Smooth muscle cell of bladder (primary cell): Measurements from ENCODE around the gene TUBA4B. TPM values are rescaled to one million over a fixed set of nuclear protein-coding genes. Genes with fewer than 3 reads are reported as not detected.

Experiments
- total RNA-seq: library from RNA; depleted of rRNA; stranded (reverse); fragments of >200 nt; gene quantifications from 2 replicates; pipeline ENCODE4 v1.2.3, GENCODE V29; 2014

TUBA4B gene
- not detected in 2 replicates for total RNA-seq

DNA sequence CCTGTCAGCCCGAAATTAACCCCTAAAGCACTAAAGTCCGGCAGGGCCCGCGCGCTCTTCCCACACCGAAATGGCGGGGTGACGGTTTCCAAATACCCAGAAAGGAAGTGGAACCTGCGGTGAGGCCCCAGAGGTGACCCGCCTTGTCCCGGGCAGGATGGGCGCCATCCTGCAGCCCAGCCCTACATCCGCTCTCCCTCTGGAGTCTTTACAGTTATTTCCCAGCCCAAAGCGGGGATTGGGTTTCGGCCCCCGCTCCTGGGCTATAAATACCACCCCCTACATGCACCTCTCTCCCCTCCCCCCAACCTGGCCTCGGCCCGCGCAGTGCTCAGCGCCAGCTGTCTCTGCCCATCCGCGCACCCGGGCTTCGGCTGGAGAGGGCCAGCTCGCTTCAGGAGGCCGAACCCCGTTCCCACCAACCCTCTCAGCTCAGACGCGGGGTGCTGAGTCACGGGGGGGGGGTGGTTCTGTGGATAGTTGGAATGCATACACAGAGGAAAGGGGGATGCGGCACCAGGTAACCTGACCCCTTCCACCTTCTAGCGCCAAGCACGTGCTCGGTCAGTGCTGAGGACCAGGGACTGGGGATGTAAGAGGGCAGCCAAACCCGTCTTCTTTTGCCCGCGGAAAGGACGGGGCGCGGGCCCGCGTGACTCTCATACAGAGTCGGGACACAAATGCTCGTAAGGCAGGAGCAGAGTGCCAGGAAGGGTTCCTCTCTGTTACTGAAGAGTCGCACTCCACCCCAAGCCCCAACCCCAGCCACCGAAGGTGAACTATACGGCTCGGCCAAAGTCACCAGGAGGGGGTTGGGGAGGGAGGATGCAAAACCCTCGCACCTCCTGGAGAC, at the start of gene TUBA4B:
Gene TUBA4B (plus strand): TSS at position 344 of the 853 bp plus-strand sequence. CDS start 165 bp downstream, at position 509.

DNA sequence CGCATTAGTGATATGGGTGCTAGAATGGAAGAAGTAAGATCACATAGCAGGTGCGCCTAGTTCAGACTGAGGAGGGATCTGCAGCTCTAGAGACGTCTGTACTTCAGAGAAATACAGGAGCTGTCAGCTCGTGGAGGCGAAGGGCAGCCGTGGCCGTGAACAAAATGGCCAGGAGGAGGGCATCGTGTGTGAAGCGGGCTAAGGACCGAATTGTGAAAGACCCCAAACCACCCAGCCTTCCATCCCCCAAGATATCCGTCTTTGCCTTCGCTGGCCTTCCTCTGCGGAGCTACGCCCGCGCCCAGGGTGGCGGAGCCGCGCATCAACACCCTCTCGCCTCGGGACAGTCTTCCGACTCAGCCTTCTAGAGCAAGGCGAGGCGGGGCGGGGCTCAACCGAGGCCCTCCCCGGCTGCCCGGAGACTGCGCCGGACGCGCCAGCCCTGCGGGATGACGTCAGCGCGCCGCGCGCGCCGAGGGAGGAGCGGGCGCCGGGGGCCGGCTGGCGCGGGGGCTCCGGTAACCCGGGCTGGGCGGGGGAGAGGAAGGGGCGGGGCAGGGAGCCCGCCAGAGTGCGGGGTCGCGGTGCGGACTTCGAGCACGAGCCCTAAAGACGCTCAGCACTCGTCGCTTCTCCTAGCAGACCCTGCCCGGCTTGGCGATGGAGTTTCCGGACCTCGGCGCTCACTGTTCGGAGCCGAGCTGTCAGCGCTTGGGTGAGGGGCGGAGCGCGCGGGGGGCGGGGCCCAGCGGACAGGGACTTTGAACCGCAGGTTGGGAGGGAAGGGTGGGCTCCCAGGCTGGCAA, 46.5 kb upstream of the TUBA4B start, which contains the start of gene ZFAND2B:
Gene ZFAND2B (plus strand): TSS at position 455 of the 806 bp plus-strand sequence. CDS start 206 bp downstream, at position 661.

DNA sequence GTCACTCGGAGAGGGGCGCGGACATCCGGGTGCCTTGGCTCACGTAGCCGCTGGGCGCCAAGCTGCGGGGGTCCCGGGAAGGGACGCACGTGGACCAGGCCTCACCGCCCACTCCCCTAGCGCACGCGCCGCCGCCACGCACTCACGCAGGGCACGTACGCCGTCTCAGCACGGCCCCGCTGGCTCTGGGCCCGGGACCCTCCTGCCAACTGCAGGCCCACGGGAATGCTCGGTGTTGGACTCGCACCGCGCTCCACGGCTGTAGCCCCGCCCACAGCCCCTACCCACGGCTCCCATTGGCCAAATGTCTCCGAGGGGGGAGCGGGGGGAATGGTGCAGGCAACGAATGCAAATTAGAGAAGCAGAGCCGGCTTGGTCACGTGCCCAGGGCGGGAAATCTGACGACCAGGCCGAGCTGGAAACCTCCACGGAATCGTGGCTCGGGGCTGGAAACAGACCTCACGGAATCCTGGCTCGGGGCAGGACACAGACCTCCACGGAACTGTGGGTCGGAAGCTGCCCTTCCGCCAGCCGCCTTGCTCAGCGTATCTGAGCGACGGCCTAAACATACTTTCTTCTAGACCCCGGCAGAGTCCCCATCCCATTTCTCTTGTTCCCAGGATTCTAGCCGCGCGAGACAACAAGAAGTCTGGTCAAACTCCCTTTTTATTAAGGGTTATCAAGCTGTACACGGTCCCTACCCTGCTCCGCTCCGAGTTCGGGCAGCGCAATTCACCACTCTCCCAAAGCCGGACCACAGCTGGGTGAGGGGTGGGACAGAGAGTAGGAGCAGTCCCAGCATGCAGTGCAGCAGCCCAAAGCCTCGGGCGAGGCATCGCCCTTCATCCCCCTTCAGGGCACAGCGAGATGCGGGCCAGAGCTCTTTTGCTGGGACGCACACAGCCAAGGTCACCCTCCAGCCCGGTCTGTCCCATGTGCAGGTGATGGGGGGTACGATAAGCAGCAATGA, 34.0 kb upstream of the TUBA4B start, which contains the start of gene ABCB6:
Gene ABCB6 (minus strand): TSS at position 227 of the 970 bp plus-strand sequence. CDS start 285 bp downstream, outside the sequence.

DNA sequence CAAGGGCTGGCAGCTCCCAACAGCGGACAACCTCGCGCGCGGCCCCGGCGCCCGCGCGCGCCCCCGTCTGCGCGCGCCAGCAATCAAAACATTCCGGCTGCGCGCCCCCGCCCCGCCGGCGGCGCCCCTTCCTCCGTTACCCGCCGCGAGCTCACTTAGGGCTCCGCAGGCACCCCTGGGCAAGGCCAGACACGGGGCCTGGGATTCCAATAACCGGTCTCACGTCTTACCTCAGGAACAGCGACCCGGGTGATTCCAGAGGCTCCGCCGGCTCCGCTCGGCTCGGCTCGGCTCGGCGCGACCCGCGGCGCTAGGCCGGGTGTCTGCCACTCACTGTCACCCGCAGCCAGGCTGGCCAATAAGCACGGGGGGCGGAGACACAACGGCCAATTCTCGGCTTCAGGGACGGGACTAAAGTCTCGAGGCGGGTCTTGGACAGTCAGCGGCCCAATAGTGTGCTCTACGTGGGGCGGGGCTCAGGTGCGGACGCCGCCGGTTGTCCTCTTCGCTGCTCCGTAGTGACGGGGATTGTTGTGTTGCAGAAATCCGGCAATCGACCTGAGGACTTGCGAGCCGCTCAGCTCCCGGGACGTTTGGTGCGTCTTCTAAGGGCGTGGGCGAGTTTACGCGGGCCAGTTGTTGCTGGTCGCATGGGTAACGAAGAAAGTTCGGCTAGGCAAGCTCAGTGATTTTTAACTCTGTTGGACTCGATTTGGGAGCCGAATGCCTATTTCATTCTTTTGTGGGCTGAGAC, 23.6 kb upstream of the TUBA4B start, which contains the start of the genes ANKZF1 and ATG9A:
Gene ANKZF1 (plus strand): TSS at position 502 of the 754 bp plus-strand sequence. CDS start 452 bp downstream, outside the sequence.
Gene ATG9A (minus strand): TSS at position 332 of the 754 bp plus-strand sequence. CDS start 1,612 bp downstream, outside the sequence.

DNA sequence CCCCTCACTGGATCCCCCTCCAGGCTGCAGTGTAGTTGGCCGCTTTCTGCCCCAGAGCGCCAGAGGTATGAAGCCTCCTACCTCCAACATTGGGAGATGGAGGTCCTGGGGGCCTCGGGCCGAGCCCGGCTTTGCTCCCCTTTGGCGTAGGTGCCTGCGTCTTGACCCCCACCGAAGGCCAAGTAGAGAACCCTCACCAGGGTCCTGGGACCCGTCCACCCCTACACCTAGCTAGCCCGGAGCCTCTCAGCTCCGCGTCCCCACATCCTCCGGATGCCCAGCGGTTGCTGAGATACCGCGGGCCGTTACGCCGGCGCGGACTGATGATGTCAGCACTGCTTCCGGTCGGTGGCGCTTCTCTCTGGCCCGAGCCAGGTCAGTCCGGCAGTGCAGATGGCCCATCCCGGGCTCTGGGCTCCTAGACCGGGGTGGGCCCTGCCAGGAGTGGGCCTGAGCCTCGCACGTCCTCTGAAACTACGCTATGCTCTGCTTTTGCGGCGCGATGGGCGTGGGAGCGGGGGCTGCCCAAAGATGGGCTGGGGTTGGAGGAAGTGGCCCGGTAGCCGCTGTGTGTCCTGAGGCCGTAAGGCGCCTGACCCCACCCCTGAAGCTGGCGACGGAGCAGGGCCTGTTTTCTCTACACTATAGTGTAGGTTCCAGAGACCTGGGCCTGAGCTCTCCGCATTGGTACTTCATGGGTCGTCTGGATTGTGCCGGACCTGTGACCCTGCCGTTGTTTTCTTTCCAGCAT, 7.7 kb upstream of the TUBA4B start, which contains the start of the genes GLB1L and STK16:
Gene GLB1L (minus strand): TSS at position 297 of the 751 bp plus-strand sequence. CDS start 1,871 bp downstream, outside the sequence.
Gene STK16 (plus strand): TSS at position 332 of the 751 bp plus-strand sequence. CDS start 521 bp downstream, outside the sequence.

DNA sequence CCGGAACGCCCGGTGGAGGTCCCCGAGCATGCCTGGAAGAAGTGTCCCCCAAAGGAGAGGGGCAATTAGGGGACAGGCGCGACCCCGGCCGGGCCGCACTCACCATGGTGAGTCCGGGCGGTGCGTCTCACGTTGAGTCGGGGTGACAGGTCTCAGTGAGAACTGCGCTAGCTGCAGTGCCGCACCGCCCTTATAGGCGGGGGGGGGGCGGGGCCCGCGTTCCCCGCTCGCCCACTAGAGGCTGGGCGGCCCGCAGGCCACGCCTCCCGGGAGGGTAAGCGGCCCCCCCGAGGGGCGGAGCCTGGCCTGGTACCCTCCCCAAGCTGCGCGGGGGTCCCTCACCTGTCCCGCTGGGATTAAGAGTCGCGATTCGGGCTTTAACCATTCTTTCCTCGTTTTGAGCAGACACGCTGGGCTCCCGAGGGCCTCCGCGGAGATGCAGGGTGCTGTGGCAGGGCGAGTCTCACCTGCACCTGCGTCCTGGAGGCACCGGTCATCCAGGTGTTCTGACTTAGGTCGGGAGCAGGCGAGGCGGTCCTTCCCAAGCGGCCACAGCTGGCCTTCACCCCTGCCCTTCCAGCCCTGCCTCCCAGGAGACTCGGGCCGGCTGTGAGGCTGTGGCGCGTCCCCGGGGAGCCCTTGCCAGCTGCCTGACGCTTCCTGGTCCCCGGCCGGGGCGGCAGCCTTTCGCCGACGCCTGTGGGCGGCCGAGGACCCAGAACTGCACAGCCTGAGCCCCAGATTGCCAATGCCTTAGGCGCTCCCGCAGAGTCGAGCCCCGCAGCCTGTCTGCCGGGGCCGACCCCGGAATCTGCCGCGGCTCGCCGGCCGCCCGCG, 928 bp downstream of the TUBA4B start, which contains the start of gene TUBA4A:
Gene TUBA4A (minus strand): TSS at position 166 of the 837 bp plus-strand sequence. CDS start 60 bp downstream, at position 106.

DNA sequence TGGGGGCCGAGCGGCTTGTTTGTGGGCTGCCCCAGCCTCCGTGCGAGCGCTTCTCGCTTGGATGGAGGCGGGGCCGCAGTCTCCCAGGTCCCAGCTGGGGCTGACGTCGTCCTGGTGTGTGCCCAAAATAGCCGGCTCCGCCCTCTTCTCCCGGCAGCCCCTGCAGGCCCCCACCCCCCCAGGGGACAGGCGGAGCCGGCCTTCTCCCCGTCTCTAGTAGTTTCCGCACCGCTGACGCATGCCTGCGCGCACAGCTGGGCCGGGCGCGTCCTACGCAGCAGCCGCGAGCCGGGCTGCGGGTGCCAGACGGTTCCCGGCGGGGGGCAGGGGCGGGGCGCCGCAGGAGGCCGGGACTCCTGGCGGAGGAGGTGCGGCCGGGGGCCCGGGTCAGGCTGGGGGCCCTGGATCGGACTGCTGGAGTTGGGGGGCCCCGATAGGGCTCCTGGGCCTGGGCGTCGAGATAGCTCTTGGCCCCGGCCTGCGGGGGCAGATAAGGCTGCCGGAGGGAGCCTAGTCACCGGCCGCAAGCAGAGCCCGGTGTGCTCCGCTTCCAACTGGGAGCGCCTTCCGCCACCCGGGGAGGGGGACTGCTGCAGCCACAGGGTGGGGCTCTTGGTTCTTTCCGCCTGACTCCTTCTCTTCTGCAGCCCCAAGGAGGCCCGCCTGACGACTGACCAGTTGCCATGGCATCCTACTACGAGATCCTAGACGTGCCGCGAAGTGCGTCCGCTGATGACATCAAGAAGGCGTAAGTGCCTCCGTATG, 26.3 kb downstream of the TUBA4B start, which contains the start of gene DNAJB2:
Gene DNAJB2 (plus strand): TSS at position 216 of the 765 bp plus-strand sequence. CDS start 468 bp downstream, at position 684.

DNA sequence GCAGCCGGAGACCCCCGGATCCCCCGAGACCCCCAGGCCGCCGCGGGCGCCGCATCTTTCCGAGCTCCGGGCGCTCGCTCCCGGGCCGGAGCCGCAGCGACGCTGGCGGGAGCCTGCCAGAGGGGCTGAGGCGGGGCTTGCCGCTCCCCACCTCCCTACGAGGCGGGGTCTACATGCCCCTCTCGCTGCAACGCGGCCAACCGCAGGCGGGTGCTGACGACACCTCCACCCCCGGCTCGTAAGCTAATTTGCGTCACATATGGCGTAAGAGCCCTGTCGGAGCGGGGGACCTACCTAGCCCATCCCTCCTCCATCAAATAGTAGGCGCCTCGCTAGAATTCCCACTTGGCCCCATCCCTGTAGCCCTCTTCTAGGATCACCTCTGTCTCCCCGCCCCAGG, 56.2 kb downstream of the TUBA4B start, which contains the start of gene PTPRN:
Gene PTPRN (minus strand): TSS at position 124 of the 400 bp plus-strand sequence. CDS start 69 bp downstream, at position 55.

Other genes with a start within 250 kb of the TUBA4B start
- gene CFAP65, start 211.7 kb upstream of the TUBA4B start, total RNA-seq = not detected in 2 replicates
- not detected in 2 replicates for gene IHH, start 192.3 kb upstream of the TUBA4B start, total RNA-seq
- 12.5 and 14.5 TPM in 2 replicates for gene NHEJ1, start 92.4 kb upstream of the TUBA4B start, total RNA-seq
- 0.57 and 2.4 TPM in 2 replicates for gene SLC23A3, start 83.2 kb upstream of the TUBA4B start, total RNA-seq
- 20.1 and 25.6 TPM in 2 replicates for gene CNPPD1, start 76.3 kb upstream of the TUBA4B start, total RNA-seq
- 52.1 and 91.3 TPM in 2 replicates for gene RETREG2, start 75.0 kb upstream of the TUBA4B start, total RNA-seq
- 18.6 and 19.0 TPM in 2 replicates for gene ZFAND2B, start 46.5 kb upstream of the TUBA4B start, total RNA-seq
- 32.1 and 67.8 TPM in 2 replicates for gene ABCB6, start 34.3 kb upstream of the TUBA4B start, total RNA-seq
- gene ATG9A, start 23.6 kb upstream of the TUBA4B start, total RNA-seq = 31.1 and 43.0 TPM in 2 replicates
- gene ANKZF1, start 23.4 kb upstream of the TUBA4B start, total RNA-seq = 19.8 and 33.8 TPM in 2 replicates
- 22.3 and 38.6 TPM in 2 replicates for gene GLB1L, start 7.8 kb upstream of the TUBA4B start, total RNA-seq
- 24.2 and 30.7 TPM in 2 replicates for gene STK16, start 7.8 kb upstream of the TUBA4B start, total RNA-seq
- 7.0 and 12.0 TPM in 2 replicates for gene TUBA4A, start 675 bp downstream of the TUBA4B start, total RNA-seq
- gene DNAJB2, start 26.1 kb downstream of the TUBA4B start, total RNA-seq = 33.0 and 47.1 TPM in 2 replicates
- 6.4 and 57.0 TPM in 2 replicates for gene PTPRN, start 56.2 kb downstream of the TUBA4B start, total RNA-seq
- gene RESP18, start 79.5 kb downstream of the TUBA4B start, total RNA-seq = not detected in 2 replicates
- 106 and 116 TPM in 2 replicates for gene DNPEP, start 134.7 kb downstream of the TUBA4B start, total RNA-seq
- 0.71 and 3.7 TPM in 2 replicates for gene DES, start 165.1 kb downstream of the TUBA4B start, total RNA-seq
- 3.7 and 9.8 TPM in 2 replicates for gene SPEG, start 181.6 kb downstream of the TUBA4B start, total RNA-seq
- 51.2 and 63.9 TPM in 2 replicates for gene GMPPA, start 245.6 kb downstream of the TUBA4B start, total RNA-seq